H9 (cell line): ENCODE results near the gene PPM1H. TPM values are rescaled to one million over a fixed set of nuclear protein-coding genes. Genes with fewer than 3 reads are reported as not detected.
A peak's percentile ranks its signal among the peaks of the same experiment; 100 is the strongest.

Experiments
- DNase-seq: peaks from one replicate; pipeline ENCODE4 v3.0.0-alpha.2; 2017
- H2AFZ ChIP-seq: one replicate; pipeline ENCODE4 v1.6.1; 2013; ENCODE audit warnings: mild to moderate bottlenecking, low read length, control low read depth, moderate library complexity
- H2AK5ac ChIP-seq: 2 replicates; pipeline ENCODE4 v1.6.1; 2013; ENCODE audit warnings: low read length, control low read depth, mixed read lengths; ENCODE audit not compliant: insufficient read length
- H2BK120ac ChIP-seq: one replicate; pipeline ENCODE4 v1.6.1; 2013; ENCODE audit warnings: low read depth, mild to moderate bottlenecking, low read length, control low read depth, inconsistent platforms; ENCODE audit not compliant: poor library complexity, severe bottlenecking
- H2BK12ac ChIP-seq: 2 replicates; pipeline ENCODE4 v1.6.1; 2013; ENCODE audit warnings: low read length, control low read depth, mixed read lengths, low read depth; ENCODE audit not compliant: insufficient read length
- H2BK15ac ChIP-seq: 2 replicates; pipeline ENCODE4 v1.6.1; 2013; ENCODE audit warnings: low read depth, low read length, control low read depth
- H2BK20ac ChIP-seq: one replicate; pipeline ENCODE4 v1.6.1; 2013; ENCODE audit warnings: low read depth, mild to moderate bottlenecking, low read length, control low read depth, inconsistent platforms; ENCODE audit not compliant: poor library complexity, severe bottlenecking
- H2BK5ac ChIP-seq: 2 replicates; pipeline ENCODE4 v1.6.1; 2013; ENCODE audit warnings: low read length, control low read depth, mixed read lengths; ENCODE audit not compliant: insufficient read length
- H3K14ac ChIP-seq: 2 replicates; pipeline ENCODE4 v1.6.1; 2013; ENCODE audit warnings: low read length, control low read depth; ENCODE audit not compliant: insufficient read depth
- H3K18ac ChIP-seq: 2 replicates; pipeline ENCODE4 v1.6.1; 2013; ENCODE audit warnings: low read depth, mild to moderate bottlenecking, mixed read lengths, low read length, control low read depth; ENCODE audit not compliant: insufficient read length
- H3K23ac ChIP-seq: 2 replicates; pipeline ENCODE4 v1.6.1; 2013; ENCODE audit warnings: low read length, control low read depth, mixed read lengths, low read depth; ENCODE audit not compliant: insufficient read length
- H3K23me2 ChIP-seq: 2 replicates; pipeline ENCODE4 v1.6.1; 2013; ENCODE audit warnings: low read depth, mild to moderate bottlenecking, mixed read lengths, low read length, control low read depth; ENCODE audit not compliant: insufficient read length, poor library complexity, severe bottlenecking
- H3K27ac ChIP-seq: 2 replicates; pipeline ENCODE4 v1.5.1; 2013; ENCODE audit warnings: low read length, control low read depth, mixed read lengths, low read depth; ENCODE audit not compliant: insufficient read length
- H3K27me3 ChIP-seq: 2 replicates; pipeline ENCODE4 v1.6.1; 2013; ENCODE audit warnings: low read length, control low read depth, inconsistent platforms; ENCODE audit not compliant: insufficient read depth
- H3K4ac ChIP-seq: 2 replicates; pipeline ENCODE4 v1.6.1; 2013; ENCODE audit warnings: low read depth, mild to moderate bottlenecking, control low read depth, inconsistent platforms, low read length, moderate library complexity
- H3K4me1 ChIP-seq: 2 replicates; pipeline ENCODE4 v1.6.1; 2013; ENCODE audit warnings: low read length, control low read depth, inconsistent platforms; ENCODE audit not compliant: insufficient read depth
- H3K4me2 ChIP-seq: 2 replicates; pipeline ENCODE4 v1.6.1; 2013; ENCODE audit warnings: low read length, control low read depth, mixed read lengths; ENCODE audit not compliant: insufficient read length, insufficient read depth
- H3K56ac ChIP-seq: 2 replicates; pipeline ENCODE4 v1.6.1; 2013; ENCODE audit warnings: low read depth, mild to moderate bottlenecking, mixed read lengths, low read length, control low read depth; ENCODE audit not compliant: insufficient read length
- H3K79me1 ChIP-seq: 2 replicates; pipeline ENCODE4 v1.6.1; 2013; ENCODE audit warnings: low read depth, mild to moderate bottlenecking, moderate library complexity, low read length, control low read depth, inconsistent platforms; ENCODE audit not compliant: insufficient read depth, poor library complexity, severe bottlenecking
- H3K79me2 ChIP-seq: 2 replicates; pipeline ENCODE4 v1.6.1; 2013; ENCODE audit warnings: low read length, control low read depth, inconsistent platforms; ENCODE audit not compliant: insufficient read depth
- H3K9ac ChIP-seq: 2 replicates; pipeline ENCODE4 v1.6.1; 2013; ENCODE audit warnings: low read length, control low read depth, mixed read lengths; ENCODE audit not compliant: insufficient read length; ENCODE audit errors: extremely low read depth
- H3K9me3 ChIP-seq: one replicate; pipeline ENCODE4 v1.6.1; 2013; ENCODE audit warnings: low read depth, low read length, inconsistent platforms; ENCODE audit not compliant: control insufficient read depth
- H3T11ph ChIP-seq: one replicate; pipeline ENCODE4 v1.6.1; 2013; ENCODE audit warnings: mild to moderate bottlenecking, low read length, control low read depth, inconsistent platforms
- H4K20me1 ChIP-seq: one replicate; pipeline ENCODE4 v1.6.1; 2013; ENCODE audit not compliant: control insufficient read depth, insufficient read length, insufficient read depth
- H4K5ac ChIP-seq: 2 replicates; pipeline ENCODE4 v1.6.1; 2013; ENCODE audit warnings: low read depth, mild to moderate bottlenecking, mixed read lengths, low read length, control low read depth; ENCODE audit not compliant: insufficient read length
- H4K8ac ChIP-seq: replicated peaks from 2 replicates; pipeline ENCODE4 v1.6.1; 2013; ENCODE audit warnings: low read length, control low read depth, mixed read lengths, low read depth; ENCODE audit not compliant: insufficient read length
- H4K91ac ChIP-seq: 2 replicates; pipeline ENCODE4 v1.6.1; 2013; ENCODE audit warnings: low read depth, mild to moderate bottlenecking, moderate library complexity, mixed read lengths, low read length, control low read depth; ENCODE audit not compliant: insufficient read length
- H3K27ac Mint-ChIP-seq, 3 experiments: 2 replicates in 2 of 3; 3 replicates in 1 of 3; pipeline ENCODE4 v1.8.0; 2020 to 2021; ENCODE audit warnings: mixed read lengths in 3 of 3, mild to moderate bottlenecking in 1 of 3, moderate library complexity in 1 of 3
- H3K27me3 Mint-ChIP-seq: 2 replicates; pipeline ENCODE4 v1.8.0; 2021; ENCODE audit warnings: low read depth, mild to moderate bottlenecking, moderate library complexity, mixed read lengths
- H3K36me3 Mint-ChIP-seq, 3 experiments: 2 replicates in 2 of 3; 3 replicates in 1 of 3; pipeline ENCODE4 v1.8.0; 2020 to 2021; ENCODE audit warnings: low read depth in 3 of 3, mixed read lengths in 3 of 3; ENCODE audit not compliant: insufficient read depth in 1 of 3
- H3K4me1 Mint-ChIP-seq, 2 experiments: 2 replicates each; pipeline ENCODE4 v1.8.0; 2020; ENCODE audit warnings: mixed read lengths in 2 of 2
- H3K4me3 Mint-ChIP-seq, 2 experiments: 2 replicates in 1 of 2; 3 replicates in 1 of 2; pipeline ENCODE4 v1.8.0; 2020 to 2021; ENCODE audit warnings: mild to moderate bottlenecking in 2 of 2, mixed read lengths in 2 of 2, moderate library complexity in 1 of 2
- H3K9me3 Mint-ChIP-seq, 2 experiments: 2 replicates in 1 of 2; 3 replicates in 1 of 2; pipeline ENCODE4 v1.8.0; 2020; ENCODE audit warnings: mild to moderate bottlenecking in 2 of 2, mixed read lengths in 2 of 2, moderate library complexity in 1 of 2
- WGBS: extraction: QIAGEN DNeasy Blood & Tissue Kit; methylation state at CpG from one replicate; pipeline ENCODE4 v1.1.7; 2013; ENCODE audit warnings: missing lambda C conversion rate, low lambda C conversion rate, mixed read lengths; ENCODE audit not compliant: insufficient read length; ENCODE audit errors: extremely low coverage; 5-methylcytosine and 5-hydroxymethylcytosine counted together
- total RNA-seq: library from RNA; stranded (reverse); gene quantifications from 2 replicates; pipeline ENCODE4 v1.2.1, GENCODE V29; 2021
- TF ChIP-seq, protein P1 (sequence below): fragments of 200-600 bp; sonication (generic); conservative IDR thresholded peaks from 3 replicates; pipeline ENCODE4 v1.8.0; 2021; ENCODE audit warnings: antibody characterized with exemption, mild to moderate bottlenecking

PPM1H gene
- total RNA-seq, 1 experiment from 2014 or later: 22.1 TPM

GRCh38 chr12:62705846-62706245 lies 229.1 kb downstream of the PPM1H start:
- Histone ChIP-seq H3K4me1 (peaks cover 17% of the 10 kb centered on the region), H4K8ac (no peak overlapping the region), H2BK12ac (no peak overlapping the region), H2AFZ (no peak overlapping the region), H3K23ac (no peak overlapping the region), H3K18ac (no peak overlapping the region), H3K4ac (no peak overlapping the region), H3K56ac (no peak overlapping the region), H4K5ac (no peak overlapping the region), H2BK5ac (no peak overlapping the region), H2BK15ac (no peak overlapping the region), H3K4me2 (no peak overlapping the region), H4K91ac (no peak overlapping the region), H2BK120ac (no peak overlapping the region), H4K20me1 (no peaks in the 10 kb centered on the region), H2BK20ac (no peak overlapping the region), H3K9me3 (no peaks in the 10 kb centered on the region), H3K23me2 (no peaks in the 10 kb centered on the region), H3K27ac (no peak overlapping the region), H3T11ph (no peak overlapping the region), H3K9ac (no peak overlapping the region), H2AK5ac (no peak overlapping the region), H3K79me1 (no peaks in the 10 kb centered on the region), H3K79me2 (no peaks in the 10 kb centered on the region), H3K14ac (no peak overlapping the region), H3K27me3 (no peaks in the 10 kb centered on the region)
- Mint-ChIP-seq H3K4me1 (peaks cover 60 to 62% of the 10 kb centered on the region in 2 experiments), H3K36me3 (peaks cover 0 to 6% (median 6%) of the 10 kb centered on the region in 3 experiments; a peak in 2 of 7 replicates), H3K27ac (peak overlapping the region in 1 of 3 experiments; percentile 25; a peak in 1 of 7 replicates), H3K4me3 (no peak overlapping the region), H3K9me3 (no peaks in the 10 kb centered on the region), H3K27me3 (no peaks in the 10 kb centered on the region)
- WGBS: no CpG with 5 or more reads among the region's 4 CpGs
- TF ChIP-seq, protein P1, sequence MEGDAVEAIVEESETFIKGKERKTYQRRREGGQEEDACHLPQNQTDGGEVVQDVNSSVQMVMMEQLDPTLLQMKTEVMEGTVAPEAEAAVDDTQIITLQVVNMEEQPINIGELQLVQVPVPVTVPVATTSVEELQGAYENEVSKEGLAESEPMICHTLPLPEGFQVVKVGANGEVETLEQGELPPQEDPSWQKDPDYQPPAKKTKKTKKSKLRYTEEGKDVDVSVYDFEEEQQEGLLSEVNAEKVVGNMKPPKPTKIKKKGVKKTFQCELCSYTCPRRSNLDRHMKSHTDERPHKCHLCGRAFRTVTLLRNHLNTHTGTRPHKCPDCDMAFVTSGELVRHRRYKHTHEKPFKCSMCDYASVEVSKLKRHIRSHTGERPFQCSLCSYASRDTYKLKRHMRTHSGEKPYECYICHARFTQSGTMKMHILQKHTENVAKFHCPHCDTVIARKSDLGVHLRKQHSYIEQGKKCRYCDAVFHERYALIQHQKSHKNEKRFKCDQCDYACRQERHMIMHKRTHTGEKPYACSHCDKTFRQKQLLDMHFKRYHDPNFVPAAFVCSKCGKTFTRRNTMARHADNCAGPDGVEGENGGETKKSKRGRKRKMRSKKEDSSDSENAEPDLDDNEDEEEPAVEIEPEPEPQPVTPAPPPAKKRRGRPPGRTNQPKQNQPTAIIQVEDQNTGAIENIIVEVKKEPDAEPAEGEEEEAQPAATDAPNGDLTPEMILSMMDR: no peak
- no peak for DNase-seq
